Mammary epithelial cell (primary cell): Measurements from ENCODE around the gene SIGLEC6.

Source experiments
- CTCF ChIP-seq, 2 donors: IDR thresholded peaks in 1 of 2; conservative IDR thresholded peaks in 1 of 2; 2 replicates each; pipeline ENCODE4 v1.5.1; 2011 to 2012; ENCODE audit warnings: inconsistent platforms in 2 of 2, low read length in 2 of 2, mild to moderate bottlenecking in 2 of 2, control low read depth in 1 of 2, low read depth in 1 of 2; ENCODE audit not compliant: insufficient read depth in 1 of 2; ENCODE audit errors: extremely low read depth in 1 of 2
- EZH2 ChIP-seq: IDR thresholded peaks from 2 replicates; pipeline ENCODE4 v1.6.1; 2012; ENCODE audit warnings: low read length, inconsistent platforms, borderline replicate concordance

- TF ChIP-seq CTCF (conservative IDR thresholded peaks at IDR 0.05 in 1 of 2, IDR thresholded peaks at IDR 0.05 in 1 of 2; ENCODE audit: extremely low read depth in 1 of 2, insufficient read depth in 1 of 2, low read depth in 1 of 2, low read length in 2 of 2) (no peak), EZH2 (no peak)
Observed at GRCh38 chr19:51480590-51480989, 50.9 kb downstream of the SIGLEC6 start.
